DOHH2 (cell line): Measurements from ENCODE around the gene WNK1.

ENCODE experiments used
- H3F3A ChIP-seq: fragments of 200-600 bp; sonication (generic), shearing (Covaris generic); 2 replicates; pipeline ENCODE4 v1.6.0; 2016; ENCODE audit warnings: antibody characterized with exemption, mild to moderate bottlenecking; ENCODE audit not compliant: control insufficient read depth, insufficient read depth
- H3K27ac ChIP-seq: fragments of 200-600 bp; sonication (generic); 2 replicates; pipeline ENCODE4 v1.5.1; 2014; ENCODE audit warnings: low read depth, mild to moderate bottlenecking, low read length, moderate library complexity
- H3K27me3 ChIP-seq: fragments of 200-600 bp; sonication (generic); 2 replicates; pipeline ENCODE4 v1.6.1; 2014; ENCODE audit warnings: mild to moderate bottlenecking, low read length, mixed read lengths; ENCODE audit not compliant: control insufficient read depth
- H3K36me3 ChIP-seq: fragments of 200-600 bp; sonication (generic); 2 replicates; pipeline ENCODE4 v1.6.1; 2014; ENCODE audit warnings: mild to moderate bottlenecking, low read length, moderate library complexity, mixed read lengths; ENCODE audit not compliant: control insufficient read depth
- H3K4me1 ChIP-seq: fragments of 200-600 bp; sonication (generic); 2 replicates; pipeline ENCODE4 v1.6.1; 2014; ENCODE audit warnings: mild to moderate bottlenecking, low read length, mixed read lengths; ENCODE audit not compliant: control insufficient read depth
- H3K4me2 ChIP-seq: fragments of 200-600 bp; sonication (generic); 2 replicates; pipeline ENCODE4 v1.6.0; 2014; ENCODE audit warnings: mild to moderate bottlenecking, low read length, moderate library complexity
- H3K4me3 ChIP-seq: fragments of 200-600 bp; sonication (generic); 2 replicates; pipeline ENCODE4 v1.5.1; 2014; ENCODE audit warnings: mild to moderate bottlenecking, low read length, mixed read lengths
- H3K79me2 ChIP-seq: fragments of 200-600 bp; sonication (generic); 2 replicates; pipeline ENCODE4 v1.6.1; 2014; ENCODE audit warnings: mild to moderate bottlenecking, low read length, mixed read lengths; ENCODE audit not compliant: control insufficient read depth
- H3K9me2 ChIP-seq: fragments of 200-600 bp; sonication (generic); replicated peaks from 2 replicates; pipeline ENCODE4 v1.6.1; 2014; ENCODE audit warnings: mild to moderate bottlenecking, low read length, mixed read lengths; ENCODE audit not compliant: control insufficient read depth
- H3K9me3 ChIP-seq: fragments of 200-600 bp; sonication (generic); 2 replicates; pipeline ENCODE4 v1.6.1; 2014; ENCODE audit warnings: antibody characterized with exemption, low read length, mixed read lengths; ENCODE audit not compliant: control insufficient read depth, insufficient read depth
- H4K20me1 ChIP-seq: fragments of 200-600 bp; sonication (generic); 2 replicates; pipeline ENCODE4 v1.6.0; 2014; ENCODE audit warnings: low read depth, mild to moderate bottlenecking, antibody characterized with exemption, low read length, moderate library complexity; ENCODE audit not compliant: control insufficient read depth, insufficient read depth
- EZH2phosphoT487 ChIP-seq: fragments of 200-600 bp; sonication (generic); IDR thresholded peaks from 2 replicates; pipeline ENCODE4 v1.6.1; 2017; ENCODE audit warnings: borderline replicate concordance, mild to moderate bottlenecking, antibody characterized with exemption, low read length, moderate library complexity, mixed read lengths
- TF ChIP-seq, protein P1 (sequence below): fragments of 200-600 bp; sonication (generic); IDR thresholded peaks from one replicate; pipeline ENCODE4 v1.5.1; 2014; ENCODE audit warnings: antibody characterized with exemption, mild to moderate bottlenecking, low read depth, low read length; ENCODE audit not compliant: poor library complexity, severe bottlenecking

WNK1 gene

DNA sequence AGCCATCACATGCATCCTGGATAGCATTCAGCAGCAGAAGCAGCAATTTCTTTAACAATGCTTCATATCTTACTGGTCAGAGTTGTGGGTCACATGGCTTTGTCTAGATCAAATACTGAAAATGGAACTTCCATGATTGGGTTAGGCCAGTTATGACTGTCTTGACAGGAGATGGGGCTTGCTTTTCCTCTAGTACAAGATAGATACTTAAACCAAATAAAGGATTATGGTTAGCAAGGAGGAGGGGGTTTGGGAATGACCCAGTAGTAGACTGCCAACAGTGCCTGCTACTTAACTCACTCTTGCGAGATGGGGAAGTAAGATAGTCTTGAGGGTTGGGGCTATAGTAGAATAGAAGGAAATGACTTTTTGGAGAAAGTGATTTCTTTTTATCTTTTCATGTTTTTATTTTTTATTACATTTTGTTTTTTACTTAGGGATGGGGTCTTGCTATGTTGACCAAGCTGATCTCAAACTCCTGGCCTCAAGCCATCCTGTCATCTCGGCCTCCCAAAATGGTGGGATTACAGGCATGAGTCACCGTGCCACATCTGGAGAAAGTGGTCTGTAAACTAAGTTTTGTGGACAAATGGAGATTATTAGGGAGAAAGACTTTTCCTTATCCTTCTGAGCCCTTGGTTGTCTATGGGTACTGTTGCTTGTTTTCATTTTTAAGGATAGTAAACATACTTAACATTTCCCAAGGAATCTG is 37.6 kb downstream of the WNK1 start:
- Histone ChIP-seq H4K20me1 (peaks cover 14% of the 10 kb centered on the region), H3K4me2 (no peak overlapping the region), H3K27ac (no peak overlapping the region), H3K36me3 (peaks cover 6% of the 10 kb centered on the region; the same call in 1 of the 2 replicates), H3K9me3 (no peaks in the 10 kb centered on the region), H3K79me2 (peaks cover 99% of the 10 kb centered on the region), H3K4me3 (no peak overlapping the region), H3K27me3 (no peaks in the 10 kb centered on the region), H3F3A (peaks cover 8% of the 10 kb centered on the region), H3K4me1 (peaks cover 13% of the 10 kb centered on the region), H3K9me2 (no peaks in the 10 kb centered on the region)
- no peak for TF ChIP-seq EZH2phosphoT487
- TF ChIP-seq, protein P1, sequence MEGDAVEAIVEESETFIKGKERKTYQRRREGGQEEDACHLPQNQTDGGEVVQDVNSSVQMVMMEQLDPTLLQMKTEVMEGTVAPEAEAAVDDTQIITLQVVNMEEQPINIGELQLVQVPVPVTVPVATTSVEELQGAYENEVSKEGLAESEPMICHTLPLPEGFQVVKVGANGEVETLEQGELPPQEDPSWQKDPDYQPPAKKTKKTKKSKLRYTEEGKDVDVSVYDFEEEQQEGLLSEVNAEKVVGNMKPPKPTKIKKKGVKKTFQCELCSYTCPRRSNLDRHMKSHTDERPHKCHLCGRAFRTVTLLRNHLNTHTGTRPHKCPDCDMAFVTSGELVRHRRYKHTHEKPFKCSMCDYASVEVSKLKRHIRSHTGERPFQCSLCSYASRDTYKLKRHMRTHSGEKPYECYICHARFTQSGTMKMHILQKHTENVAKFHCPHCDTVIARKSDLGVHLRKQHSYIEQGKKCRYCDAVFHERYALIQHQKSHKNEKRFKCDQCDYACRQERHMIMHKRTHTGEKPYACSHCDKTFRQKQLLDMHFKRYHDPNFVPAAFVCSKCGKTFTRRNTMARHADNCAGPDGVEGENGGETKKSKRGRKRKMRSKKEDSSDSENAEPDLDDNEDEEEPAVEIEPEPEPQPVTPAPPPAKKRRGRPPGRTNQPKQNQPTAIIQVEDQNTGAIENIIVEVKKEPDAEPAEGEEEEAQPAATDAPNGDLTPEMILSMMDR = no peak

DNA sequence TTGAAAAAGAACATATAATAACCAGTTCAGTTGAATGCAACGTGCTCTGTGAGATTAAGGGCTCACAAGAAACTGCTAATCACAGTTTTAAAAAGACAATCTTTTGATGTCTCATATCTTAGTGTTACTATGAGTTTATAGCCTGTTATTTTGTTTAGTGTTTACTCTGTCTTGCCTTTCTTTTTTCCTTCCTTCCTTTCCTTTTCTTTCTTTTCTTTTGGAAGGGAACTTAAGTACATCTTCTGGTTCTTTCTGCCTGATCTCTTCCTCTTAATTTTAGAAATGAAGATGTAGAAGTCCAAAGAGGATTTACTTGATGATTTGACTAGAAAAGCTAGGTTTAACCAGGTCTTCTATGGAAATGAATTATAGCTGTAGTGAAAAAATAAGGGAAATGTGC is 38.2 kb downstream of the WNK1 start:
- Histone ChIP-seq H3K27ac (no peak overlapping the region), H3K4me2 (no peak overlapping the region), H3K9me3 (no peaks in the 10 kb centered on the region), H3K9me2 (no peaks in the 10 kb centered on the region), H3K36me3 (peaks cover 6% of the 10 kb centered on the region; the same call in 1 of the 2 replicates), H4K20me1 (peaks cover 14% of the 10 kb centered on the region), H3K4me1 (peaks cover 19% of the 10 kb centered on the region), H3K4me3 (no peak overlapping the region), H3K27me3 (no peaks in the 10 kb centered on the region), H3F3A (peaks cover 8% of the 10 kb centered on the region), H3K79me2 (peaks cover 99% of the 10 kb centered on the region)
- TF ChIP-seq, protein P1 = no peak
- no peak for TF ChIP-seq EZH2phosphoT487

DNA sequence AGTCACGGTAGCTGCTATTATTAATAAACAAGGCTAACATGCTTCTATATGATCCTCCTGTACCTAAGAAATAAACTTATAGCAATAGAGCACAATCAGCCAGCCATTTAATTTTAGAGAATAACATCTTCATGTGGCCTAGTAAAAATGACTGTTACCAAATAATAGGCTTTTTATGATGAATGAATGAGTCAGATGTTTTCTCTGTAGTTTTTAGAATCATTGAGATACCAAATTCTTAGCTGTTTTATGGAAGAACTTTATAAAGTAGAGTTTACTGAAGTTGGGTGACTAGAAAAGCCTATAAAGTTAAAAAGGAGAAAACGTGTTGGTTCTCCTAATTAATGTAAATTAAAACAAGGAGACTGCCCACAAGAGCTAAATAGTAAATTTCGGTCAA is 40.7 kb downstream of the WNK1 start:
- H3K27ac ChIP-seq = no peak overlapping the region
- peaks cover 16% of the 10 kb centered on the region for H3K4me1 ChIP-seq
- H3K79me2 ChIP-seq = peaks cover 100% of the 10 kb centered on the region
- H3F3A ChIP-seq = peaks cover 10% of the 10 kb centered on the region
- peaks cover 12% of the 10 kb centered on the region; the same call in 1 of the 2 replicates for H4K20me1 ChIP-seq
- no peak overlapping the region for H3K4me3 ChIP-seq
- H3K9me2 ChIP-seq = no peaks in the 10 kb centered on the region
- TF ChIP-seq EZH2phosphoT487 = no peak
- TF ChIP-seq, protein P1 = no peak
- no peak overlapping the region for H3K4me2 ChIP-seq
- no peaks in the 10 kb centered on the region for H3K9me3 ChIP-seq
- H3K36me3 ChIP-seq = peaks cover 6% of the 10 kb centered on the region; the same call in 1 of the 2 replicates
- H3K27me3 ChIP-seq = no peaks in the 10 kb centered on the region
